IMR-90 (cell line): ENCODE measurements around the gene KRTAP4-2. TPM values are rescaled to one million over a fixed set of nuclear protein-coding genes. Genes with fewer than 3 reads are reported as not detected.

Experiments
- ATAC-seq: fragments of 200-7000 bp; cut with Tn5 transposase; 2 replicates; pipeline ENCODE4 v1.9.1; 2020; ENCODE audit warnings: low read depth, mild to moderate bottlenecking, moderate library complexity
- BruUV-seq: library from RNA; stranded (reverse); fragments of 400-500 nt; replicated peaks from 2 replicates; lab custom pipeline; 2021; lab: Mats Ljungman, UMichigan
- CTCF ChIA-PET: fragments of 300-600 bp; formaldehyde crosslinking; extraction: SDS; loops from one replicate; lab custom pipeline; 2021; ENCODE audit warnings: antibody characterized with exemption; lab: Yijun Ruan, JAX
- POLR2A ChIA-PET: fragments of 300-600 bp; sonication (Branson Sonifier 250); formaldehyde crosslinking; loops from one replicate; lab custom pipeline; 2022; ENCODE audit warnings: antibody characterized with exemption; ENCODE audit not compliant: unreplicated experiment; lab: Charles Lee
- DNase-seq: peaks from one replicate; pipeline ENCODE4 v3.0.0; 2013
- H2AFZ ChIP-seq: replicated peaks from 2 replicates; pipeline ENCODE3; 2013; ENCODE audit warnings: low read length, mild to moderate bottlenecking; ENCODE audit not compliant: poor library complexity
- H2AK5ac ChIP-seq: 2 replicates; pipeline ENCODE4 v1.6.1; 2013; ENCODE audit warnings: low read depth, low read length, inconsistent platforms
- H2AK9ac ChIP-seq: replicated peaks from 2 replicates; pipeline ENCODE3; 2013; ENCODE audit warnings: mild to moderate bottlenecking, low read depth, low read length, moderate library complexity; ENCODE audit not compliant: poor library complexity
- H2BK120ac ChIP-seq: 2 replicates; pipeline ENCODE4 v1.6.1; 2013; ENCODE audit warnings: low read depth, low read length, inconsistent platforms
- H2BK15ac ChIP-seq: 3 replicates; pipeline ENCODE4 v1.6.1; 2013; ENCODE audit warnings: low read depth, low read length, inconsistent platforms
- H2BK20ac ChIP-seq: 2 replicates; pipeline ENCODE4 v1.6.1; 2013; ENCODE audit warnings: low read depth, mild to moderate bottlenecking, inconsistent platforms, low read length, moderate library complexity
- H2BK5ac ChIP-seq: 2 replicates; pipeline ENCODE4 v1.6.1; 2013; ENCODE audit warnings: mild to moderate bottlenecking, low read depth, low read length, inconsistent platforms; ENCODE audit not compliant: poor library complexity, severe bottlenecking
- H3K14ac ChIP-seq: replicated peaks from 2 replicates; pipeline ENCODE4 v1.6.1; 2013; ENCODE audit warnings: low read depth, low read length, inconsistent platforms
- H3K18ac ChIP-seq: 2 replicates; pipeline ENCODE4 v1.6.1; 2013; ENCODE audit warnings: low read depth, low read length, control low read depth
- H3K23ac ChIP-seq: 2 replicates; pipeline ENCODE4 v1.6.1; 2013; ENCODE audit warnings: low read depth, low read length, inconsistent platforms
- H3K27ac ChIP-seq: 2 replicates; pipeline ENCODE4 v1.5.1; 2013; ENCODE audit warnings: mild to moderate bottlenecking, control low read depth, low read length; ENCODE audit not compliant: insufficient read depth
- H3K27me3 ChIP-seq: 2 replicates; pipeline ENCODE4 v1.6.1; 2013; ENCODE audit warnings: low read length; ENCODE audit not compliant: control insufficient read depth, insufficient read depth
- H3K36me3 ChIP-seq: 2 replicates; pipeline ENCODE4 v1.6.1; 2013; ENCODE audit warnings: low read length, mixed read lengths; ENCODE audit not compliant: control insufficient read depth, insufficient read depth
- H3K4ac ChIP-seq: 2 replicates; pipeline ENCODE4 v1.6.1; 2013; ENCODE audit warnings: low read depth, low read length, inconsistent platforms
- H3K4me1 ChIP-seq: 2 replicates; pipeline ENCODE4 v1.6.1; 2013; ENCODE audit warnings: low read length, mixed read lengths; ENCODE audit not compliant: control insufficient read depth, insufficient read depth
- H3K4me2 ChIP-seq: 2 replicates; pipeline ENCODE4 v1.6.1; 2013; ENCODE audit warnings: low read depth, mild to moderate bottlenecking, control low read depth, low read length, moderate library complexity
- H3K4me3 ChIP-seq: 2 replicates; pipeline ENCODE4 v1.5.1; 2013; ENCODE audit warnings: low read depth, mild to moderate bottlenecking, control low read depth, low read length, moderate library complexity; ENCODE audit not compliant: insufficient read depth
- H3K56ac ChIP-seq: 2 replicates; pipeline ENCODE4 v1.6.1; 2013; ENCODE audit warnings: low read length, inconsistent platforms; ENCODE audit not compliant: insufficient read depth; ENCODE audit errors: extremely low read depth
- H3K79me1 ChIP-seq, 2 experiments: 2 replicates each; pipeline ENCODE4 v1.6.1; 2013; ENCODE audit warnings: low read length in 2 of 2, inconsistent platforms in 1 of 2, low read depth in 1 of 2
- H3K9ac ChIP-seq: 2 replicates; pipeline ENCODE4 v1.6.1; 2013; ENCODE audit warnings: low read depth, low read length, control low read depth
- H3K9me1 ChIP-seq: 2 replicates; pipeline ENCODE4 v1.6.1; 2013; ENCODE audit warnings: low read length, inconsistent platforms; ENCODE audit not compliant: insufficient read depth
- H3K9me3 ChIP-seq: 2 replicates; pipeline ENCODE4 v1.6.1; 2013; ENCODE audit warnings: low read length; ENCODE audit not compliant: control insufficient read depth, insufficient read depth
- H4K20me1 ChIP-seq: 2 replicates; pipeline ENCODE4 v1.6.1; 2013; ENCODE audit warnings: low read length, inconsistent platforms; ENCODE audit not compliant: insufficient read depth
- H4K5ac ChIP-seq: 2 replicates; pipeline ENCODE4 v1.6.1; 2013; ENCODE audit warnings: mild to moderate bottlenecking, low read depth, low read length, control low read depth
- H4K8ac ChIP-seq, 2 experiments: 2 replicates each; pipeline ENCODE4 v1.6.1; 2013; ENCODE audit warnings: low read depth in 2 of 2, low read length in 2 of 2, control low read depth in 1 of 2, inconsistent platforms in 1 of 2
- H4K91ac ChIP-seq: 2 replicates; pipeline ENCODE4 v1.6.1; 2013; ENCODE audit warnings: low read depth, low read length, inconsistent platforms; ENCODE audit not compliant: insufficient read depth
- CEBPB ChIP-seq: IDR thresholded peaks from 2 replicates; pipeline ENCODE4 v1.6.1; 2012; ENCODE audit warnings: low read depth, low read length, improper control_type of control experiment
- ELK1 ChIP-seq: fragments of 150-350 bp; IDR thresholded peaks from 2 replicates; pipeline ENCODE4 v1.6.1; 2016; ENCODE audit warnings: low read depth, mild to moderate bottlenecking, low read length, moderate library complexity, borderline replicate concordance
- FOS ChIP-seq: fragments of 150-350 bp; IDR thresholded peaks from 2 replicates; pipeline ENCODE4 v1.6.1; 2016; ENCODE audit warnings: low read depth, low read length
- NFE2L2 ChIP-seq: fragments of 150-350 bp; IDR thresholded peaks from 2 replicates; pipeline ENCODE4 v1.6.1; 2016; ENCODE audit warnings: low read depth, mild to moderate bottlenecking, low read length
- POLR2A ChIP-seq: IDR thresholded peaks from 2 replicates; pipeline ENCODE4 v1.6.1; 2012; ENCODE audit warnings: mild to moderate bottlenecking, low read depth, low read length
- RCOR1 ChIP-seq: IDR thresholded peaks from 2 replicates; pipeline ENCODE4 v1.6.1; 2012; ENCODE audit warnings: mild to moderate bottlenecking, low read length, improper control_type of control experiment; ENCODE audit not compliant: insufficient replicate concordance
- SMC3 ChIP-seq: fragments of 150-350 bp; IDR thresholded peaks from 2 replicates; pipeline ENCODE4 v1.6.1; 2016; ENCODE audit warnings: low read depth, mild to moderate bottlenecking, antibody characterized with exemption, low read length, moderate library complexity
- USF2 ChIP-seq: fragments of 150-350 bp; IDR thresholded peaks from 2 replicates; pipeline ENCODE4 v1.6.1; 2017; ENCODE audit warnings: mild to moderate bottlenecking, antibody characterized with exemption, low read length, low read depth
- WGBS, 2 experiments: methylation state at CpG; one replicate each; pipeline versions ENCODE4 v1.1.5 to v1.1.7; 2013; ENCODE audit warnings: missing lambda C conversion rate in 2 of 2; ENCODE audit not compliant: insufficient read length in 1 of 2; ENCODE audit errors: extremely low coverage in 2 of 2; 5-methylcytosine and 5-hydroxymethylcytosine counted together
- dilution Hi-C: fragments of 300-500 bp; cut with HindIII; formaldehyde crosslinking; loops from one replicate; pipeline ENCODE4 v1.14.3; 2018; ENCODE audit warnings: low sequenced_read_pairs; ENCODE audit not compliant: unreplicated experiment
- in situ Hi-C: fragments of 300-500 bp; cut with MboI; formaldehyde crosslinking; loops from 3 replicates; pipeline ENCODE4 v1.14.3; 2019; ENCODE audit warnings: low sequenced_read_pairs, inconsistent platforms, mixed read lengths
- intact Hi-C: fragments of 100-400 bp; cut with micrococcal nuclease; formaldehyde crosslinking; loops from 2 replicates; pipeline ENCODE4 v1.10.0; 2022
- polyA plus RNA-seq, 3 experiments: library from polyadenylated mRNA; depleted of rRNA; stranded (reverse); fragments of >200 nt; gene quantifications; 2 replicates each; pipeline ENCODE4 v1.2.3, GENCODE V29; 2012; ENCODE audit warnings: low replicate concordance in 1 of 3
- total RNA-seq: library from RNA; depleted of rRNA; stranded (reverse); fragments of >200 nt; gene quantifications from 2 replicates; pipeline ENCODE4 v1.2.3, GENCODE V29; 2012

KRTAP4-2 gene
- total and polyA plus RNA-seq, 2 of the 4 experiments (the other 2 are of a cell fraction) = not detected

GRCh38 chr17:41150026-41150425 lies 28.0 kb downstream of the KRTAP4-2 start:
- Histone ChIP-seq H3K36me3 (no peaks in the 10 kb centered on the region), H3K9me3 (no peaks in the 10 kb centered on the region), H2BK20ac (no peak overlapping the region), H2AK5ac (no peak overlapping the region), H3K4me2 (no peak overlapping the region), H2BK15ac (no peak overlapping the region), H2AFZ (no peak overlapping the region), H2AK9ac (no peak overlapping the region), H4K8ac (no peak overlapping the region), H4K20me1 (no peaks in the 10 kb centered on the region), H3K27me3 (no peaks in the 10 kb centered on the region; the same call in 1 of the 2 replicates), H2BK120ac (no peak overlapping the region), H2BK5ac (no peak overlapping the region), H4K91ac (no peak overlapping the region), H4K5ac (no peak overlapping the region), H3K14ac (no peak overlapping the region), H3K4me1 (no peaks in the 10 kb centered on the region), H3K9me1 (no peaks in the 10 kb centered on the region), H3K18ac (no peak overlapping the region), H3K27ac (no peak overlapping the region), H3K4ac (no peak overlapping the region), H3K56ac (no peak overlapping the region), H3K23ac (no peak overlapping the region), H3K79me1 (no peaks in the 10 kb centered on the region), H3K4me3 (no peak overlapping the region), H3K9ac (no peak overlapping the region)
- no peak for DNase-seq
- intact Hi-C loops = no loop called here
- no TSS peak for BruUV-seq
- ChIA-PET CTCF (no interaction called here), POLR2A (no interaction called here)
- dilution Hi-C loops = no loop called here
- WGBS, 2 experiments = no CpG with 5 or more reads among the region's 4 CpGs
- ATAC-seq = no peak
- TF ChIP-seq ELK1 = no peak
- TF ChIP-seq FOS = no peak
- TF ChIP-seq USF2 = no peak
- TF ChIP-seq NFE2L2 = no peak
- TF ChIP-seq CEBPB = no peak
- TF ChIP-seq RCOR1 = no peak
- TF ChIP-seq SMC3 = no peak
- TF ChIP-seq POLR2A = no peak
- in situ Hi-C loops = no loop called here
